ENCODE results near the gene GPR65.

GRCh38 chr14:87999277-87999676 lies 5.7 kb upstream of the GPR65 start:
- TF ChIP-seq, protein P1, sequence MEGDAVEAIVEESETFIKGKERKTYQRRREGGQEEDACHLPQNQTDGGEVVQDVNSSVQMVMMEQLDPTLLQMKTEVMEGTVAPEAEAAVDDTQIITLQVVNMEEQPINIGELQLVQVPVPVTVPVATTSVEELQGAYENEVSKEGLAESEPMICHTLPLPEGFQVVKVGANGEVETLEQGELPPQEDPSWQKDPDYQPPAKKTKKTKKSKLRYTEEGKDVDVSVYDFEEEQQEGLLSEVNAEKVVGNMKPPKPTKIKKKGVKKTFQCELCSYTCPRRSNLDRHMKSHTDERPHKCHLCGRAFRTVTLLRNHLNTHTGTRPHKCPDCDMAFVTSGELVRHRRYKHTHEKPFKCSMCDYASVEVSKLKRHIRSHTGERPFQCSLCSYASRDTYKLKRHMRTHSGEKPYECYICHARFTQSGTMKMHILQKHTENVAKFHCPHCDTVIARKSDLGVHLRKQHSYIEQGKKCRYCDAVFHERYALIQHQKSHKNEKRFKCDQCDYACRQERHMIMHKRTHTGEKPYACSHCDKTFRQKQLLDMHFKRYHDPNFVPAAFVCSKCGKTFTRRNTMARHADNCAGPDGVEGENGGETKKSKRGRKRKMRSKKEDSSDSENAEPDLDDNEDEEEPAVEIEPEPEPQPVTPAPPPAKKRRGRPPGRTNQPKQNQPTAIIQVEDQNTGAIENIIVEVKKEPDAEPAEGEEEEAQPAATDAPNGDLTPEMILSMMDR (conservative IDR thresholded peaks at IDR 0.05; ENCODE audit: low read length): no peak
- TF ChIP-seq EZH2phosphoT487 (IDR thresholded peaks at IDR 0.05; ENCODE audit: borderline replicate concordance, low read depth, low read length): no peak
